GM12878 (cell line): Measurements from ENCODE around the gene NEAT1. TPM values are rescaled to one million over a fixed set of nuclear protein-coding genes. Genes with fewer than 3 reads are reported as not detected.

Source experiments
- BHLHE40 ChIP-seq, 2 experiments: fragments of 450-650 bp in 1 of 2; IDR thresholded peaks; 2 replicates each; pipeline ENCODE4 v1.6.1; 2011 to 2017; ENCODE audit warnings: low read depth in 2 of 2, borderline replicate concordance in 1 of 2, improper control_type of control experiment in 1 of 2, low read length in 1 of 2, mild to moderate bottlenecking in 1 of 2
- CBX5 ChIP-seq: sonication (generic); IDR thresholded peaks from 2 replicates; pipeline ENCODE4 v1.6.1; 2016; ENCODE audit warnings: low read depth, moderate library complexity, mild to moderate bottlenecking, inconsistent platforms
- FOXM1 ChIP-seq: IDR thresholded peaks from 2 replicates; pipeline ENCODE4 v1.6.1; 2012; ENCODE audit warnings: low read depth, mild to moderate bottlenecking, inconsistent platforms, low read length, moderate library complexity
- IKZF2 ChIP-seq, 2 experiments: fragments of 450-650 bp; IDR thresholded peaks; 2 replicates each; pipeline ENCODE4 v1.6.1; 2017; ENCODE audit warnings: mild to moderate bottlenecking in 2 of 2, moderate library complexity in 2 of 2
- IRF3 ChIP-seq: fragments of 450-650 bp; IDR thresholded peaks from 2 replicates; pipeline ENCODE4 v1.6.1; 2014; ENCODE audit warnings: mild to moderate bottlenecking
- KAT2A ChIP-seq: conservative IDR thresholded peaks from 2 replicates; pipeline ENCODE4 v1.6.1; 2011; ENCODE audit warnings: low read depth, low read length; ENCODE audit not compliant: control insufficient read depth
- LARP7 ChIP-seq: fragments of 450-650 bp; IDR thresholded peaks from 2 replicates; pipeline ENCODE4 v1.6.1; 2017; ENCODE audit warnings: mild to moderate bottlenecking
- NR2C1 ChIP-seq: fragments of 450-650 bp; IDR thresholded peaks from 2 replicates; pipeline ENCODE4 v1.6.1; 2017; ENCODE audit warnings: antibody characterized with exemption, mild to moderate bottlenecking, moderate library complexity
- PKNOX1 ChIP-seq: fragments of 450-650 bp; IDR thresholded peaks from 2 replicates; pipeline ENCODE4 v1.6.1; 2016; ENCODE audit warnings: mild to moderate bottlenecking
- RUNX3 ChIP-seq: IDR thresholded peaks from 2 replicates; pipeline ENCODE4 v1.6.1; 2012; ENCODE audit warnings: low read length, inconsistent platforms
- SPI1 ChIP-seq: IDR thresholded peaks from 2 replicates; pipeline ENCODE4 v1.6.1; 2011; ENCODE audit warnings: low read depth, mild to moderate bottlenecking, low read length, moderate library complexity, borderline replicate concordance; ENCODE audit not compliant: insufficient read depth
- SREBF1 ChIP-seq: IDR thresholded peaks from 2 replicates; pipeline ENCODE4 v1.6.1; 2012; ENCODE audit warnings: mild to moderate bottlenecking, low read length
- STAT3 ChIP-seq: IDR thresholded peaks from 2 replicates; pipeline ENCODE4 v1.6.1; 2011; ENCODE audit warnings: low read depth, low read length, improper control_type of control experiment
- TCF3 ChIP-seq: IDR thresholded peaks from 2 replicates; pipeline ENCODE4 v1.6.1; 2012; ENCODE audit warnings: low read depth, mild to moderate bottlenecking, low read length, borderline replicate concordance; ENCODE audit not compliant: insufficient read depth
- ZBED1 ChIP-seq: IDR thresholded peaks from 2 replicates; pipeline ENCODE4 v1.6.1; 2016; ENCODE audit warnings: borderline replicate concordance
- polyA plus RNA-seq, 11 experiments: library from polyadenylated mRNA; depleted of rRNA in 4 of 11; unstranded in 6 of 11; stranded (reverse) in 5 of 11; fragments of >200 nt; fragmentation: Nextera tagmentation in 4 of 11; fragmentation: Illumina TruSeq in 1 of 11; extraction: Ambion mirVana in 4 of 11; extraction: Trizol in 1 of 11; gene quantifications; 1 replicate in 1 of 11; 2 replicates in 10 of 11; pipeline versions ENCODE4 v1.2.1 to v1.2.3, GENCODE V29; 2011 to 2016; ENCODE audit warnings: inconsistent platforms in 2 of 11, missing spikeins in 2 of 11, low read depth in 1 of 11
- total RNA-seq, 4 experiments: library from RNA; depleted of rRNA in 3 of 4; stranded (reverse); fragments of >200 nt in 3 of 4; fragmentation: Illumina TruSeq in 1 of 4; extraction: Trizol in 1 of 4; gene quantifications; 2 replicates each; pipeline versions ENCODE4 v1.2.1 to v1.2.3, GENCODE V29; 2013 to 2021
- TF ChIP-seq, protein P1 (sequence below): fragments of 450-650 bp; IDR thresholded peaks from 2 replicates; pipeline ENCODE4 v1.6.1; 2017; ENCODE audit warnings: antibody characterized with exemption, mild to moderate bottlenecking, moderate library complexity
- TF ChIP-seq, protein P2 (sequence below): fragments of 450-650 bp; formaldehyde crosslinking; IDR thresholded peaks from 2 replicates; pipeline ENCODE4 v1.5.0; 2022; ENCODE audit warnings: mild to moderate bottlenecking, missing genetic modification characterization
- TF ChIP-seq, protein P3 (sequence below): fragments of 450-650 bp; IDR thresholded peaks from 2 replicates; pipeline ENCODE4 v1.6.1; 2017; ENCODE audit warnings: low read depth, mild to moderate bottlenecking, moderate library complexity
- TF ChIP-seq, protein P4 (sequence below): IDR thresholded peaks from 2 replicates; pipeline ENCODE4 v1.6.1; 2011; ENCODE audit warnings: low read depth, mild to moderate bottlenecking, low read length, moderate library complexity, borderline replicate concordance; ENCODE audit errors: extremely low read depth

NEAT1 gene
- total and polyA plus RNA-seq, 10 of the 15 experiments (the other 5 are each of a cell fraction or from before 2014, with no cell fraction given) = 13.6 to 328 (median 69.4) TPM

DNA sequence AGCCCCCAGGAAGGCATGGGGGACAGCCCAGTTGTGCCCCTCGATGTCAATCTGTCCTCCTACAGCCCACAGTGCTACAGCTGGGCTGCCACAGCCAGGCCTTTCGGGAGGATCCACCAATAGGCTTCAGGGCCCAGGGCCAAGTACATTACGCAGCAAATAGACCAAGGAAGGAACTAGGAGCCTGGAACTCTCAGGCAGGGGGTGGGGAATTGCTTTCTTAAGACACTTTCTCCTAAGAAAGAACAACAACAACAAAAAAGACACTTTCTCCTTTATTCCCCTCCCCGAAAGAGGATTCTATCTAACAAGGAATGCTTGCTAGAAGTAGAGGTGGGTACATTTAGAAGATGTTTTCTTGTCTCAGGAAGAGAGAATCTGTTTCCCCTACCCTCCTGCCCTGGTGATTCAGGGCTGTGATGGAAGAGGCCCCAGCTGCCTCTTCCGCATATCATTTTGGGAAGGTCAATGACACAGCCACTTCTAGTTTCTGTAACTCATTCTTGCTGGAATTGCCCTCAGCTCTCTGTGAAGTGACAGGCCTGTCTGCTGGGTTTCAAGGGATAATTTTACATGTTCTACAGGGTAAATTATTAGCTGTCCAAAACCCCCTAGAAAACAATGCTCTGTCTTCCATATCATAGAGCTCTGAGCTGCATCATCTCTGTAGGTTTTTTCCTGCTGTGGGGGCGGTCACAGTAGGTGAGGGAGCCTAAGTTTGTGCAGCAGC is 70.2 kb downstream of the NEAT1 start (continued):
- no peak for TF ChIP-seq STAT3
- TF ChIP-seq SREBF1 = no peak
- TF ChIP-seq PKNOX1 = peak; percentile 88
- TF ChIP-seq, protein P1, sequence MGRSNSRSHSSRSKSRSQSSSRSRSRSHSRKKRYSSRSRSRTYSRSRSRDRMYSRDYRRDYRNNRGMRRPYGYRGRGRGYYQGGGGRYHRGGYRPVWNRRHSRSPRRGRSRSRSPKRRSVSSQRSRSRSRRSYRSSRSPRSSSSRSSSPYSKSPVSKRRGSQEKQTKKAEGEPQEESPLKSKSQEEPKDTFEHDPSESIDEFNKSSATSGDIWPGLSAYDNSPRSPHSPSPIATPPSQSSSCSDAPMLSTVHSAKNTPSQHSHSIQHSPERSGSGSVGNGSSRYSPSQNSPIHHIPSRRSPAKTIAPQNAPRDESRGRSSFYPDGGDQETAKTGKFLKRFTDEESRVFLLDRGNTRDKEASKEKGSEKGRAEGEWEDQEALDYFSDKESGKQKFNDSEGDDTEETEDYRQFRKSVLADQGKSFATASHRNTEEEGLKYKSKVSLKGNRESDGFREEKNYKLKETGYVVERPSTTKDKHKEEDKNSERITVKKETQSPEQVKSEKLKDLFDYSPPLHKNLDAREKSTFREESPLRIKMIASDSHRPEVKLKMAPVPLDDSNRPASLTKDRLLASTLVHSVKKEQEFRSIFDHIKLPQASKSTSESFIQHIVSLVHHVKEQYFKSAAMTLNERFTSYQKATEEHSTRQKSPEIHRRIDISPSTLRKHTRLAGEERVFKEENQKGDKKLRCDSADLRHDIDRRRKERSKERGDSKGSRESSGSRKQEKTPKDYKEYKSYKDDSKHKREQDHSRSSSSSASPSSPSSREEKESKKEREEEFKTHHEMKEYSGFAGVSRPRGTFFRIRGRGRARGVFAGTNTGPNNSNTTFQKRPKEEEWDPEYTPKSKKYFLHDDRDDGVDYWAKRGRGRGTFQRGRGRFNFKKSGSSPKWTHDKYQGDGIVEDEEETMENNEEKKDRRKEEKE = no peak
- TF ChIP-seq FOXM1 = no peak
- peak; percentile 36; the same call in 1 of the 2 replicates for TF ChIP-seq SPI1
- no peak for TF ChIP-seq RUNX3
- TF ChIP-seq, protein P2, sequence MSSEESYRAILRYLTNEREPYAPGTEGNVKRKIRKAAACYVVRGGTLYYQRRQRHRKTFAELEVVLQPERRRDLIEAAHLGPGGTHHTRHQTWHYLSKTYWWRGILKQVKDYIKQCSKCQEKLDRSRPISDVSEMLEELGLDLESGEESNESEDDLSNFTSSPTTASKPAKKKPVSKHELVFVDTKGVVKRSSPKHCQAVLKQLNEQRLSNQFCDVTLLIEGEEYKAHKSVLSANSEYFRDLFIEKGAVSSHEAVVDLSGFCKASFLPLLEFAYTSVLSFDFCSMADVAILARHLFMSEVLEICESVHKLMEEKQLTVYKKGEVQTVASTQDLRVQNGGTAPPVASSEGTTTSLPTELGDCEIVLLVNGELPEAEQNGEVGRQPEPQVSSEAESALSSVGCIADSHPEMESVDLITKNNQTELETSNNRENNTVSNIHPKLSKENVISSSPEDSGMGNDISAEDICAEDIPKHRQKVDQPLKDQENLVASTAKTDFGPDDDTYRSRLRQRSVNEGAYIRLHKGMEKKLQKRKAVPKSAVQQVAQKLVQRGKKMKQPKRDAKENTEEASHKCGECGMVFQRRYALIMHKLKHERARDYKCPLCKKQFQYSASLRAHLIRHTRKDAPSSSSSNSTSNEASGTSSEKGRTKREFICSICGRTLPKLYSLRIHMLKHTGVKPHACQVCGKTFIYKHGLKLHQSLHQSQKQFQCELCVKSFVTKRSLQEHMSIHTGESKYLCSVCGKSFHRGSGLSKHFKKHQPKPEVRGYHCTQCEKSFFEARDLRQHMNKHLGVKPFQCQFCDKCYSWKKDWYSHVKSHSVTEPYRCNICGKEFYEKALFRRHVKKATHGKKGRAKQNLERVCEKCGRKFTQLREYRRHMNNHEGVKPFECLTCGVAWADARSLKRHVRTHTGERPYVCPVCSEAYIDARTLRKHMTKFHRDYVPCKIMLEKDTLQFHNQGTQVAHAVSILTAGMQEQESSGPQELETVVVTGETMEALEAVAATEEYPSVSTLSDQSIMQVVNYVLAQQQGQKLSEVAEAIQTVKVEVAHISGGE (CRISPR knock-in tag) = no peak
- TF ChIP-seq CBX5 = no peak
- no peak for TF ChIP-seq KAT2A
- TF ChIP-seq IKZF2 (IDR thresholded peaks at IDR 0.05) = peak; percentile 96
- TF ChIP-seq IRF3 = no peak
- peak; percentile 51; the same call in 1 of the 2 replicates for TF ChIP-seq TCF3
- TF ChIP-seq, protein P3, sequence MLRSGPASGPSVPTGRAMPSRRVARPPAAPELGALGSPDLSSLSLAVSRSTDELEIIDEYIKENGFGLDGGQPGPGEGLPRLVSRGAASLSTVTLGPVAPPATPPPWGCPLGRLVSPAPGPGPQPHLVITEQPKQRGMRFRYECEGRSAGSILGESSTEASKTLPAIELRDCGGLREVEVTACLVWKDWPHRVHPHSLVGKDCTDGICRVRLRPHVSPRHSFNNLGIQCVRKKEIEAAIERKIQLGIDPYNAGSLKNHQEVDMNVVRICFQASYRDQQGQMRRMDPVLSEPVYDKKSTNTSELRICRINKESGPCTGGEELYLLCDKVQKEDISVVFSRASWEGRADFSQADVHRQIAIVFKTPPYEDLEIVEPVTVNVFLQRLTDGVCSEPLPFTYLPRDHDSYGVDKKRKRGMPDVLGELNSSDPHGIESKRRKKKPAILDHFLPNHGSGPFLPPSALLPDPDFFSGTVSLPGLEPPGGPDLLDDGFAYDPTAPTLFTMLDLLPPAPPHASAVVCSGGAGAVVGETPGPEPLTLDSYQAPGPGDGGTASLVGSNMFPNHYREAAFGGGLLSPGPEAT = peak; percentile 92
- no peak for TF ChIP-seq LARP7
- no peak for TF ChIP-seq NR2C1
- TF ChIP-seq, protein P4, sequence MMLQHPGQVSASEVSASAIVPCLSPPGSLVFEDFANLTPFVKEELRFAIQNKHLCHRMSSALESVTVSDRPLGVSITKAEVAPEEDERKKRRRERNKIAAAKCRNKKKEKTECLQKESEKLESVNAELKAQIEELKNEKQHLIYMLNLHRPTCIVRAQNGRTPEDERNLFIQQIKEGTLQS = no peak
- peak in 1 of 2 experiments; percentile 6; a peak in 1 of 4 replicates for TF ChIP-seq BHLHE40 (IDR thresholded peaks at IDR 0.05; ENCODE audit: borderline replicate concordance in 1 of 2, low read depth in 2 of 2, low read length in 1 of 2)
- TF ChIP-seq ZBED1 = peak; percentile 68
